Endothelial cell of umbilical vein (primary cell): ENCODE measurements around the gene C12orf42. TPM values are rescaled to one million over a fixed set of nuclear protein-coding genes. Genes with fewer than 3 reads are reported as not detected.

Source experiments
- BruUV-seq: library from RNA; stranded (reverse); fragments of 400-500 nt; replicated peaks from 2 replicates; lab custom pipeline; 2021; lab: Mats Ljungman, UMichigan
- CTCF ChIA-PET: fragments of 300-600, 350-600 bp; sonication (Branson Sonifier 250); formaldehyde crosslinking; loops from one replicate; lab custom pipeline; 2021; ENCODE audit warnings: antibody characterized with exemption, inconsistent platforms; lab: Charles Lee
- POLR2A ChIA-PET: fragments of 300-600, 350-600 bp; sonication (Branson Sonifier 250); formaldehyde crosslinking; loops from one replicate; lab custom pipeline; 2021; ENCODE audit warnings: antibody characterized with exemption, inconsistent platforms; lab: Charles Lee
- DNase-seq: peaks from one replicate; pipeline ENCODE4 v3.0.0-alpha.2; 2011; ENCODE audit warnings: low read depth, low spot score
- FAIRE-seq: peaks from 2 replicates; lab custom pipeline; 2011; peaks lifted over from hg19 to GRCh38; lab: Jason Lieb, UNC
- H2AFZ ChIP-seq: 2 replicates; pipeline ENCODE4 v1.6.0; 2012; ENCODE audit warnings: low read depth, low read length, control low read depth, inconsistent platforms
- H3K27ac ChIP-seq: 2 replicates; pipeline ENCODE4 v1.5.1; 2011; ENCODE audit warnings: low read depth, mild to moderate bottlenecking, control low read depth, low read length, moderate library complexity; ENCODE audit not compliant: insufficient read depth
- H3K27me3 ChIP-seq, 2 experiments: 2 replicates each; pipeline versions ENCODE4 v1.6.0 to v1.6.1; 2011; ENCODE audit warnings: low read length in 2 of 2, mixed read lengths in 1 of 2; ENCODE audit not compliant: control insufficient read depth in 2 of 2, insufficient read depth in 2 of 2
- H3K36me3 ChIP-seq, 2 experiments: 2 replicates in 1 of 2; 3 replicates in 1 of 2; pipeline ENCODE4 v1.5.1; 2011; ENCODE audit warnings: low read length in 2 of 2, mild to moderate bottlenecking in 1 of 2, moderate library complexity in 1 of 2; ENCODE audit not compliant: control insufficient read depth in 2 of 2, insufficient read depth in 2 of 2; ENCODE audit errors: extremely low read depth in 1 of 2
- H3K4me1 ChIP-seq: 3 replicates; pipeline ENCODE4 v1.5.1; 2011; ENCODE audit warnings: mild to moderate bottlenecking, low read length; ENCODE audit not compliant: control insufficient read depth, insufficient read depth; ENCODE audit errors: extremely low read depth
- H3K4me2 ChIP-seq: 2 replicates; pipeline ENCODE4 v1.6.1; 2011; ENCODE audit warnings: low read length, control low read depth, mixed read lengths; ENCODE audit not compliant: insufficient read depth
- H3K4me3 ChIP-seq, 3 experiments: fragments of 200-600 bp in 1 of 3; sonication (generic), shearing (Covaris generic) in 1 of 3; replicated peaks in 1 of 3; 2 replicates each; pipeline ENCODE4 v1.5.1; 2011 to 2016; ENCODE audit warnings: control low read depth in 3 of 3, low read length in 3 of 3, mild to moderate bottlenecking in 2 of 3, inconsistent platforms in 1 of 3, low read depth in 1 of 3, moderate library complexity in 1 of 3; ENCODE audit not compliant: insufficient read depth in 1 of 3
- H3K79me2 ChIP-seq: 2 replicates; pipeline ENCODE4 v1.6.0; 2012; ENCODE audit warnings: low read length, inconsistent platforms; ENCODE audit not compliant: control insufficient read depth, insufficient read depth
- H3K9ac ChIP-seq: replicated peaks from 2 replicates; pipeline ENCODE3; 2011; ENCODE audit warnings: low read length, control low read depth; ENCODE audit not compliant: insufficient read depth; ENCODE audit errors: extremely low read depth
- H3K9me1 ChIP-seq: replicated peaks from 3 replicates; pipeline ENCODE4 v1.6.0; 2011; ENCODE audit warnings: mild to moderate bottlenecking, low read length; ENCODE audit not compliant: control insufficient read depth, insufficient read depth; ENCODE audit errors: extremely low read depth
- H3K9me3 ChIP-seq: replicated peaks from 2 replicates; pipeline ENCODE4 v1.5.1; 2012; ENCODE audit warnings: low read length, inconsistent platforms; ENCODE audit not compliant: control insufficient read depth, insufficient read depth
- H4K20me1 ChIP-seq: replicated peaks from 2 replicates; pipeline ENCODE3; 2011; ENCODE audit warnings: mild to moderate bottlenecking, low read length; ENCODE audit not compliant: control insufficient read depth, insufficient read depth; ENCODE audit errors: extremely low read depth
- CTCF ChIP-seq, 2 donors: IDR thresholded peaks; 1 replicate in 1 of 2; 2 replicates in 1 of 2; pipeline ENCODE4 v1.5.1; 2011; ENCODE audit warnings: low read length in 2 of 2, mild to moderate bottlenecking in 2 of 2, moderate library complexity in 2 of 2, control low read depth in 1 of 2, inconsistent platforms in 1 of 2, low read depth in 1 of 2; ENCODE audit not compliant: insufficient read depth in 1 of 2; ENCODE audit errors: extremely low read depth in 1 of 2
- EZH2 ChIP-seq: IDR thresholded peaks from 2 replicates; pipeline ENCODE4 v1.6.1; 2012; ENCODE audit warnings: borderline replicate concordance, low read depth, mild to moderate bottlenecking, moderate library complexity, low read length, inconsistent platforms; ENCODE audit not compliant: severe bottlenecking
- FOS ChIP-seq: IDR thresholded peaks from 2 replicates; pipeline ENCODE4 v1.6.1; 2011; ENCODE audit warnings: mild to moderate bottlenecking, low read length, moderate library complexity, borderline replicate concordance; ENCODE audit not compliant: insufficient read depth
- GATA2 ChIP-seq: IDR thresholded peaks from 2 replicates; pipeline ENCODE4 v1.7.0; 2011; ENCODE audit warnings: low read depth, mild to moderate bottlenecking, moderate library complexity, mixed read lengths, low read length; ENCODE audit not compliant: insufficient read length, insufficient read depth
- JUN ChIP-seq: IDR thresholded peaks from 2 replicates; pipeline ENCODE4 v1.6.1; 2011; ENCODE audit warnings: borderline replicate concordance, low read depth; ENCODE audit not compliant: insufficient read length, insufficient read depth
- MAX ChIP-seq: IDR thresholded peaks from 2 replicates; pipeline ENCODE4 v1.6.1; 2011; ENCODE audit not compliant: insufficient read depth, insufficient read length
- MYC ChIP-seq: IDR thresholded peaks from one replicate; pipeline ENCODE4 v1.6.1; 2011; ENCODE audit warnings: mild to moderate bottlenecking, low read depth, low read length
- POLR2A ChIP-seq: IDR thresholded peaks from 2 replicates; pipeline ENCODE4 v1.6.1; 2012; ENCODE audit warnings: low read depth, mild to moderate bottlenecking, control low read depth, low read length
- POLR2AphosphoS5 ChIP-seq: IDR thresholded peaks from 2 replicates; pipeline ENCODE4 v1.6.1; 2012; ENCODE audit warnings: low read depth, mild to moderate bottlenecking, control low read depth, low read length, moderate library complexity; ENCODE audit not compliant: insufficient read depth
- dilution Hi-C: fragments of 300-500 bp; cut with MboI; formaldehyde crosslinking; loops from one replicate; pipeline ENCODE4 v1.15.0; 2019; ENCODE audit warnings: low sequenced_read_pairs; ENCODE audit not compliant: extremely low pct_ligation_motif_present
- intact Hi-C: fragments of 100-400 bp; cut with micrococcal nuclease; formaldehyde crosslinking; loops from one replicate; pipeline ENCODE4 v1.10.0; 2022
- polyA plus RNA-seq, 4 experiments: library from polyadenylated mRNA; depleted of rRNA in 3 of 4; stranded (reverse) in 3 of 4; unstranded in 1 of 4; fragments of >200 nt; gene quantifications; 2 replicates each; pipeline versions ENCODE4 v1.2.1 to v1.2.3, GENCODE V29; 2011 to 2012; ENCODE audit warnings: missing spikeins in 1 of 4
- total RNA-seq: library from RNA; stranded (reverse); gene quantifications from 2 replicates; pipeline ENCODE4 v1.2.3, GENCODE V29; 2021

Gene C12orf42
- total and polyA plus RNA-seq, 2 donors (not counting 3 experiments of a cell fraction or from before 2014, with no cell fraction given), result not detected

- DNase-seq, result no peak
- ChIA-PET POLR2A (no interaction called here), CTCF (no interaction called here)
- Histone ChIP-seq H3K4me1 (no peaks in the 10 kb centered on the region), H2AFZ (no peak overlapping the region), H3K9ac (no peak overlapping the region), H3K27me3 (no peaks in the 10 kb centered on the region), H3K4me3 (no peak overlapping the region), H3K27ac (no peak overlapping the region), H4K20me1 (no peaks in the 10 kb centered on the region), H3K9me3 (peaks cover 2% of the 10 kb centered on the region), H3K79me2 (no peaks in the 10 kb centered on the region), H3K4me2 (no peak overlapping the region), H3K9me1 (no peaks in the 10 kb centered on the region), H3K36me3 (no peaks in the 10 kb centered on the region)
- intact Hi-C loops, result no loop called here
- TF ChIP-seq GATA2, result no peak
- no peak for TF ChIP-seq CTCF (IDR thresholded peaks at IDR 0.05; ENCODE audit: extremely low read depth in 1 of 2, insufficient read depth in 1 of 2, low read depth in 1 of 2, low read length in 2 of 2)
- TF ChIP-seq JUN, result no peak
- TF ChIP-seq FOS, result no peak
- no peak for TF ChIP-seq MYC
- TF ChIP-seq POLR2A, result no peak
- no peak for TF ChIP-seq POLR2AphosphoS5
- TF ChIP-seq MAX, result no peak
- no peak for TF ChIP-seq EZH2
- no TSS peak for BruUV-seq
- dilution Hi-C loops, result no loop called here
- FAIRE-seq, result no peak
These were observed 181.0 kb downstream of the C12orf42 start for GRCh38 chr12:103314786-103315185.
